Uterus (tissue), 4 donors: ENCODE results near the gene ASCC1. TPM values are rescaled to one million over a fixed set of nuclear protein-coding genes. Genes with fewer than 3 reads are reported as not detected.

ENCODE experiments used
- DNase-seq, 2 donors: peaks; one replicate each; pipeline ENCODE4 v3.0.0-alpha.2; 2019 to 2020
- H3K27ac ChIP-seq, 2 donors: fragments of 200-600 bp; sonication (generic); 1 replicate in 1 of 2; 2 replicates in 1 of 2; pipeline ENCODE4 v1.5.1; 2016 to 2018
- H3K27me3 ChIP-seq, 2 donors: fragments of 200-600 bp; sonication (generic); one replicate each; pipeline ENCODE4 v1.5.1; 2018 to 2019; ENCODE audit warnings: control low read depth in 1 of 2
- H3K36me3 ChIP-seq, 2 donors: fragments of 200-600 bp; sonication (generic); one replicate each; pipeline ENCODE4 v1.5.1; 2019; ENCODE audit warnings: control low read depth in 1 of 2
- H3K4me1 ChIP-seq, 2 donors: fragments of 200-600 bp; sonication (generic); one replicate each; pipeline ENCODE4 v1.5.1; 2018 to 2019; ENCODE audit warnings: control low read depth in 1 of 2
- H3K4me3 ChIP-seq, 2 donors: fragments of 200-600 bp; sonication (generic); 1 replicate in 1 of 2; 2 replicates in 1 of 2; pipeline ENCODE4 v1.5.1; 2018 to 2019; ENCODE audit warnings: mild to moderate bottlenecking in 1 of 2
- H3K9me3 ChIP-seq, 2 donors: fragments of 200-600 bp; sonication (generic); one replicate each; pipeline ENCODE4 v1.5.1; 2019; ENCODE audit warnings: control low read depth in 1 of 2
- POLR2A ChIP-seq, 2 donors: fragments of 450-650 bp; IDR thresholded peaks; one replicate each; pipeline ENCODE4 v1.6.1; 2016; ENCODE audit warnings: antibody characterized with exemption in 2 of 2, mild to moderate bottlenecking in 1 of 2, moderate library complexity in 1 of 2
- intact Hi-C: fragments of 100-400 bp; cut with DNase I; formaldehyde crosslinking; loops from one replicate; pipeline ENCODE4 v1.15.1; 2023; ENCODE audit warnings: low total_unique reads
- total RNA-seq, 4 donors: library from RNA; depleted of rRNA in 3 of 4; stranded (reverse); fragments of >200 nt in 3 of 4; gene quantifications; one replicate each; pipeline versions ENCODE4 v1.1.0 to v1.2.4, GENCODE V29; 2014 to 2023
- TF ChIP-seq, protein P1 (sequence below), 4 experiments: fragments of 200-600 bp in 2 of 4; fragments of 450-650 bp in 2 of 4; sonication (generic) in 2 of 4; IDR thresholded peaks; one replicate each; pipeline ENCODE4 v1.5.1; 2016 to 2019; ENCODE audit warnings: antibody characterized with exemption in 4 of 4, mild to moderate bottlenecking in 2 of 4, moderate library complexity in 1 of 4
- donor health status: DM: yes; HTN: yes; CAD: no.

Gene ASCC1
- total RNA-seq, 4 donors from 2014 or later = 17.9 to 156 (median 38.4) TPM

DNA sequence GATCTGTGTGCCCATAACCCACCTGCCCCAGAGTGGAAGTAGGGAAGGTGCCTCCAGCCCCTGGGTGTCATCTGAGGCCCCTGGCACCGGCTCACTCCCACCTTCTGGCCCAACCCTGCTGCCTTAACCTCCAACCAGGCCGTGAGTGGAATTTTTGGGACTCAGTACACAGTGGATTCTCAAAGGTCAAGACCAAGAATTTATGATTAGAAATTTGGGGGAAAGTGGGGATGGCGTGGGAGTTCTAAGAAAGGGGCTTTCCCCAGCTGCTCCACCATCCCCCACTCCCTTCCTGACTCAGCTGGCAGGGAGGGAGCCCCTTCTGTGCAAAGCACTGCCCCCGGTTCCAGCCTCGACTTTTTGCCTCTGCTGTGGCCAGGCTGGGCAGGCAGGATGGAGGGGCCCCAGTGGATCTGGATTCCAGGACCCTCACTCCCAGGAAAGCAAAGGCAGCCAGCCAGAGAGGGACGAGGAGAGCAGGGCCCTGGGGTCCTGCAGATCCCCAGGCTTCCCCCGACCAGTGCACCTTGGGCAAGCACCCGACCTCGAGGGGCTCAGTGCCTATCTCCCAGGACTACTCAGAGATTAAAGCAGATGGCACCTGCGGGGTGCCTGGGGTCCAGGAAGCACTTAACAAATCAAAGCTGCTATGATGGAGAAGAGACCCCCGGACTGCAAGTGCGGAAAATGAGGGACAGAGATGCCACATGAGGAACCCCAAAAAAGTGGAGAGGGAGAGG, 140.5 kb downstream of the ASCC1 start:
- TF ChIP-seq POLR2A (IDR thresholded peaks at IDR 0.05) = no peak
- TF ChIP-seq, protein P1, sequence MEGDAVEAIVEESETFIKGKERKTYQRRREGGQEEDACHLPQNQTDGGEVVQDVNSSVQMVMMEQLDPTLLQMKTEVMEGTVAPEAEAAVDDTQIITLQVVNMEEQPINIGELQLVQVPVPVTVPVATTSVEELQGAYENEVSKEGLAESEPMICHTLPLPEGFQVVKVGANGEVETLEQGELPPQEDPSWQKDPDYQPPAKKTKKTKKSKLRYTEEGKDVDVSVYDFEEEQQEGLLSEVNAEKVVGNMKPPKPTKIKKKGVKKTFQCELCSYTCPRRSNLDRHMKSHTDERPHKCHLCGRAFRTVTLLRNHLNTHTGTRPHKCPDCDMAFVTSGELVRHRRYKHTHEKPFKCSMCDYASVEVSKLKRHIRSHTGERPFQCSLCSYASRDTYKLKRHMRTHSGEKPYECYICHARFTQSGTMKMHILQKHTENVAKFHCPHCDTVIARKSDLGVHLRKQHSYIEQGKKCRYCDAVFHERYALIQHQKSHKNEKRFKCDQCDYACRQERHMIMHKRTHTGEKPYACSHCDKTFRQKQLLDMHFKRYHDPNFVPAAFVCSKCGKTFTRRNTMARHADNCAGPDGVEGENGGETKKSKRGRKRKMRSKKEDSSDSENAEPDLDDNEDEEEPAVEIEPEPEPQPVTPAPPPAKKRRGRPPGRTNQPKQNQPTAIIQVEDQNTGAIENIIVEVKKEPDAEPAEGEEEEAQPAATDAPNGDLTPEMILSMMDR (IDR thresholded peaks at IDR 0.05) = no peak
- Histone ChIP-seq H3K4me3 (no peak overlapping the region), H3K27me3 (no peaks in the 10 kb centered on the region), H3K36me3 (no peaks in the 10 kb centered on the region), H3K27ac (no peak overlapping the region), H3K4me1 (no peaks in the 10 kb centered on the region), H3K9me3 (no peaks in the 10 kb centered on the region)
- DNase-seq = no peak
- intact Hi-C loops = no loop called here

DNA sequence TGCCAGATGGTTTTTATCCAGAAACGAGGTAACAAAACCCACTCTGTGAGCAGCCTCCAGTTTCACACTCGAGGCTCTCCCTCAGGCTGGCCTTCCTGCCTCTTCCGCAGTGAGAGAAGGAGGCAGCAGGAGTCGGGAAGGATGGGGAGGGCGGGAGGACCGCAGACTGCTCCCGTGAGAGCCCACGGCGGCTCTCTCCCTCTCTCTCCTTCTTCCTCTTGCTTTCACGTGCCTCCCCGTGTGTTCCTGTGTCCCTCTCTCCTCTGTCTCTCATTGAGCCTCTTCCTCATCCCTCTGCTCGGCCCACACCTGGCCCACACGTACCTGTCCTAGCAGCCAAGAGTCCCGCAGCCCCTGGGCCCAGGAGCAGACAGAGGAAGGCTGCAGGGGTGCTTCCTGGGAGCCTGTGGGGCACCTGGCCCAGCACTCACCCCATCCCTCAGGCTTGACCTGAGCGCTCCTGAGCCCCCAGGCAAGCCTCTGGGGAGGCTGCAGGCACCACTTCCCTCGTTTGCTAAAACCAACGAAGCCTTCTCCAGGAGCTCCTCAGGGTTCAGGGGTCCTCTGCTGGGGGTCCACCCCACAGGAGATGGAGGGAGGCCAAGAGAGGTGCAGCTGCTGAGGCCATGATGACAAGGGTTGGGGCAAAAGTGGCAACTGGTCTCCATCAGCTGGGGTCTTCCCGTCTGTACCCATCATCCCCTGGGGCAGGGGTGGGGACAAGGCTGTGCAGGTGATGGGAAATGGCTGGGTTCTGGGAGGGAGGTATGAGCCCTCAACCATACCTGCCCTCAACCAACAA, 141.3 kb downstream of the ASCC1 start:
- intact Hi-C loops = no loop called here
- no peak for TF ChIP-seq POLR2A (IDR thresholded peaks at IDR 0.05)
- TF ChIP-seq, protein P1 (IDR thresholded peaks at IDR 0.05) = no peak
- Histone ChIP-seq H3K9me3 (no peaks in the 10 kb centered on the region), H3K36me3 (no peaks in the 10 kb centered on the region), H3K27me3 (no peaks in the 10 kb centered on the region), H3K4me1 (no peaks in the 10 kb centered on the region), H3K4me3 (no peak overlapping the region), H3K27ac (no peak overlapping the region)
- no peak for DNase-seq

DNA sequence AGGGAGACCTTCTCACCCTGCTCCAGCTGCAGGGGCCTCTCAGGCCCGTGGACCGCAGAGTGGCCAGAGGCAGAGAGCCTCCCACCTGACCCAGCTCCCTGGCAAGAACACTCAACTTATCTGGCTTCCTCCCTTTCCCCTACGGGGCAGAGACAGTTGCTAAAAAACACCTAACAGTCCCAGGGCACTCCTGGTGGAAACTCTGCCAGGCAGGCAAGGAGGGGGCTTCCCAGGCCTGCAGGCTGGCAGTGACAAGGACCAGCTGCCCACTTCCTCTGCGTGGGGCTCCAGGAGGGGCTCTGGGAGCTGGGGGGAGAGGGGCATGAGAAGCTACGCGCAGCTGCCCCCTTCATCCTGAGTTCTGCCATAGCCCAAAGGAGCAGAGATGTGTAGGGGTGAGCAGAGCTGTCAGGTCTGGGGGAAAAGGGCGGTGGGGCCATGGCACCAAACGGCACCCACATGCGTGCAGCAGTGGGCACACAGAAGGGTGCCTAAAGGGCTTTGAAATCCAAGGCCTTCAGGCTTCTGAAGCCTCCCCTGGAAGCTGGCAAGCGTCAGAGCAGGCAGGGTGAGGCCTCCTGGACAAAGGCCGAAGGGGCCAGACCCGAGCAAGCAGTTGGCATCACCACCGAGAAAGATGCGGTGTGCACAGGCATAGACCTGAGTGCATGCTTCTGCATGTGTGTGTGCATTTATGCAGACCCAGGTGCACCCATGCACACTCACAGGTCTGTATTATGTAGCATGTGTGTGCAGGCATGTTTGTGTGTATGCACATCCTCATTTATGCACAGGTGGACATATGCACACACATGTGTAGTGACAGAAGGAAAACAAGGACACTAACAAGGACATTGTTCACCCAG, 142.1 kb downstream of the ASCC1 start:
- H3K4me1 ChIP-seq = no peaks in the 10 kb centered on the region
- intact Hi-C loops = no loop called here
- TF ChIP-seq, protein P1 (IDR thresholded peaks at IDR 0.05) = no peak
- TF ChIP-seq POLR2A (IDR thresholded peaks at IDR 0.05) = no peak

DNA sequence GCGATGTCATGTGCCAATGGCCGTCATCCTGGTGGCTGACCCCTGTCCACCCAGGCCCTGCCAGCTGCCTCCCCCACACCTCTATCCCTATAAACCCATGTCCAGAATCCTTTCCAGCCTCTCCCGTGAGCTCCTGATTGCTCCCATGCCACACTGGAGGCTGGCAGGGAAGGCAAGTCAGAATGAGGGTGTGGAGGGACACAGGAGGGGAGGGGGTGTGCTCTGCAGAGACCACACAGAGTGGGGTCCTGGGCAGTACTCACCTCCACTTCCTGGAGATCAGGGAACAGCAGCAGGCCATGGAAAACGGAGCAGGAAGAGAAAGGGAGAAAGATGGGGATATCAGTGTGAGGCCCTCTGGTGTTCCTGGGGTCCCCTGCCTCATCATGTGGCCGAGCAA, 143.4 kb downstream of the ASCC1 start:
- intact Hi-C loops = no loop called here
- H3K36me3 ChIP-seq = no peaks in the 10 kb centered on the region
- no peak for DNase-seq
- no peak for TF ChIP-seq POLR2A (IDR thresholded peaks at IDR 0.05)
- TF ChIP-seq, protein P1 (IDR thresholded peaks at IDR 0.05) = no peak
- H3K9me3 ChIP-seq = no peaks in the 10 kb centered on the region
- no peaks in the 10 kb centered on the region for H3K4me1 ChIP-seq
- H3K27ac ChIP-seq = no peak overlapping the region
- H3K4me3 ChIP-seq = no peak overlapping the region
- H3K27me3 ChIP-seq = no peaks in the 10 kb centered on the region

More for the DNA sequence above, 142.1 kb downstream of the ASCC1 start:
- H3K27ac ChIP-seq = no peak overlapping the region
- H3K4me3 ChIP-seq = no peak overlapping the region
- no peaks in the 10 kb centered on the region for H3K9me3 ChIP-seq
- H3K36me3 ChIP-seq = no peaks in the 10 kb centered on the region
- DNase-seq = no peak
- H3K27me3 ChIP-seq = no peaks in the 10 kb centered on the region
